B cell (primary cell): Measurements from ENCODE around the gene C1orf226. TPM values are rescaled to one million over a fixed set of nuclear protein-coding genes. Genes with fewer than 3 reads are reported as not detected.

Experiments
- ATAC-seq: fragments of 200-7000 bp; cut with Tn5 transposase; one replicate; pipeline ENCODE4 v1.10.0; 2021; ENCODE audit warnings: low read depth, mild to moderate bottlenecking, moderate number of reproducible peaks, moderate library complexity
- CTCF ChIA-PET: fragments of 350-600 bp; sonication (Branson Sonifier 250); formaldehyde crosslinking; loops from one replicate; lab custom pipeline; 2021; ENCODE audit warnings: antibody characterized with exemption, inconsistent platforms; lab: Charles Lee
- POLR2A ChIA-PET: fragments of 350-600 bp; sonication (Branson Sonifier 250); formaldehyde crosslinking; loops from one replicate; lab custom pipeline; 2021; ENCODE audit warnings: antibody characterized with exemption; lab: Charles Lee
- DNase-seq: peaks from one replicate; pipeline ENCODE4 v3.0.0; 2013
- H2AFZ ChIP-seq: 2 replicates; pipeline ENCODE4 v1.6.1; 2012; ENCODE audit warnings: mild to moderate bottlenecking, low read depth, low read length; ENCODE audit not compliant: insufficient read depth, poor library complexity, severe bottlenecking
- H3K27ac ChIP-seq, 2 donors: 1 replicate in 1 of 2; 2 replicates in 1 of 2; pipeline ENCODE4 v1.5.1; 2012 to 2013; ENCODE audit warnings: low read length in 2 of 2, mild to moderate bottlenecking in 2 of 2, moderate library complexity in 1 of 2
- H3K27me3 ChIP-seq, 4 experiments: fragments of 200-600 bp in 1 of 4; sonication (generic) in 1 of 4; replicated peaks in 1 of 4; 1 replicate in 2 of 4; 2 replicates in 2 of 4; pipeline versions ENCODE4 v1.6.1 to v1.7.0; 2013 to 2016; ENCODE audit warnings: low read length in 3 of 4, mild to moderate bottlenecking in 2 of 4, mixed read lengths in 1 of 4, moderate library complexity in 1 of 4; ENCODE audit not compliant: insufficient read depth in 4 of 4, control insufficient read depth in 3 of 4; ENCODE audit errors: control extremely low read depth in 1 of 4
- H3K36me3 ChIP-seq, 2 experiments: replicated peaks in 1 of 2; 1 replicate in 1 of 2; 2 replicates in 1 of 2; pipeline versions ENCODE4 v1.6.1 to v1.7.1; 2013; ENCODE audit warnings: low read length in 1 of 2; ENCODE audit not compliant: insufficient read depth in 2 of 2, control insufficient read depth in 1 of 2; ENCODE audit errors: control extremely low read depth in 1 of 2, extremely low read depth in 1 of 2
- H3K4me1 ChIP-seq, 2 donors: fragments of 200-600 bp in 1 of 2; sonication (generic) in 1 of 2; 1 replicate in 1 of 2; 2 replicates in 1 of 2; pipeline versions ENCODE4 v1.5.1 to v1.6.1; 2013 to 2017; ENCODE audit warnings: low read length in 2 of 2; ENCODE audit not compliant: control insufficient read depth in 2 of 2, insufficient read depth in 2 of 2
- H3K4me2 ChIP-seq: replicated peaks from 2 replicates; pipeline ENCODE3; 2012; ENCODE audit warnings: mild to moderate bottlenecking, low read depth, low read length; ENCODE audit not compliant: poor library complexity, severe bottlenecking
- H3K4me3 ChIP-seq, 5 experiments: fragments of 200-600 bp in 1 of 5; sonication (generic) in 1 of 5; 1 replicate in 3 of 5; 2 replicates in 2 of 5; pipeline versions ENCODE4 v1.5.1 to v1.7.0; 2011 to 2016; ENCODE audit warnings: low read length in 4 of 5, mild to moderate bottlenecking in 4 of 5, low read depth in 2 of 5, control low read depth in 1 of 5, moderate library complexity in 1 of 5; ENCODE audit not compliant: insufficient read depth in 1 of 5; ENCODE audit errors: control extremely low read depth in 1 of 5, extremely low read depth in 1 of 5
- H3K79me2 ChIP-seq: fragments of 200-600 bp; sonication (generic); one replicate; pipeline ENCODE4 v1.6.0; 2016; ENCODE audit warnings: low read length; ENCODE audit not compliant: control insufficient read depth, insufficient read depth
- H3K9ac ChIP-seq: fragments of 200-600 bp; sonication (generic); 2 replicates; pipeline ENCODE4 v1.6.1; 2017; ENCODE audit warnings: mild to moderate bottlenecking, low read length, moderate library complexity
- H3K9me3 ChIP-seq, 3 donors: one replicate each; pipeline versions ENCODE4 v1.6.1 to v1.7.1; 2013; ENCODE audit warnings: low read length in 2 of 3; ENCODE audit not compliant: control insufficient read depth in 2 of 3, insufficient read depth in 1 of 3; ENCODE audit errors: control extremely low read depth in 1 of 3
- H4K20me1 ChIP-seq: 2 replicates; pipeline ENCODE4 v1.6.0; 2012; ENCODE audit warnings: mild to moderate bottlenecking, low read length; ENCODE audit not compliant: insufficient read depth, control insufficient read depth, poor library complexity, severe bottlenecking
- H3K27ac Mint-ChIP-seq: one replicate; pipeline ENCODE4 v1.8.0; 2021; ENCODE audit warnings: mixed read lengths
- H3K27me3 Mint-ChIP-seq: one replicate; pipeline ENCODE4 v1.8.0; 2021; ENCODE audit warnings: mixed read lengths
- H3K4me1 Mint-ChIP-seq: one replicate; pipeline ENCODE4 v1.8.0; 2021; ENCODE audit warnings: mixed read lengths
- H3K4me3 Mint-ChIP-seq: one replicate; pipeline ENCODE4 v1.8.0; 2021; ENCODE audit warnings: mixed read lengths
- H3K9me3 Mint-ChIP-seq: one replicate; pipeline ENCODE4 v1.8.0; 2022; ENCODE audit warnings: mixed read lengths; ENCODE audit not compliant: insufficient read depth
- EZH2 ChIP-seq: IDR thresholded peaks from 2 replicates; pipeline ENCODE4 v1.6.1; 2012; ENCODE audit warnings: borderline replicate concordance, low read depth, mild to moderate bottlenecking, moderate library complexity, low read length; ENCODE audit not compliant: insufficient read depth, poor library complexity, severe bottlenecking
- WGBS: methylation state at CpG from one replicate; pipeline ENCODE4 v1.1.5; 2013; ENCODE audit warnings: missing lambda C conversion rate; ENCODE audit not compliant: insufficient coverage; 5-methylcytosine and 5-hydroxymethylcytosine counted together
- intact Hi-C: fragments of 100-400 bp; cut with micrococcal nuclease; formaldehyde crosslinking; loops from one replicate; pipeline ENCODE4 v1.10.0; 2022
- polyA plus RNA-seq: library from polyadenylated mRNA; depleted of rRNA; stranded (reverse); fragments of >200 nt; gene quantifications from 2 replicates; pipeline ENCODE4 v1.2.3, GENCODE V29; 2012
- total RNA-seq, 2 donors: library from RNA; stranded (reverse); fragments of 120-200 nt in 1 of 2; gene quantifications; 1 replicate in 1 of 2; 2 replicates in 1 of 2; pipeline versions ENCODE4 v1.2.3 to v1.2.4, GENCODE V29; 2013 to 2022
- TF ChIP-seq, protein P1 (sequence below): fragments of 200-600 bp; IDR thresholded peaks from one replicate; pipeline ENCODE4 v1.8.0; 2022; ENCODE audit warnings: antibody characterized with exemption, mild to moderate bottlenecking

Gene C1orf226
- total and polyA plus RNA-seq, 2 donors (not counting 1 experiment from before 2014, with no cell fraction given), result 0.01 to 0.10 TPM

- 100% methylated on average over 1 of the region's 1 CpG for WGBS
- Histone ChIP-seq H3K27me3 (peaks cover 0 to 5% (median under 1%) of the 10 kb centered on the region in 4 experiments), H2AFZ (no peak overlapping the region), H4K20me1 (no peaks in the 10 kb centered on the region), H3K9ac (no peak overlapping the region), H3K36me3 (no peaks in the 10 kb centered on the region), H3K4me2 (no peak overlapping the region), H3K27ac (no peak overlapping the region), H3K4me1 (no peaks in the 10 kb centered on the region), H3K79me2 (no peaks in the 10 kb centered on the region), H3K4me3 (no peak overlapping the region), H3K9me3 (no peaks in the 10 kb centered on the region)
- POLR2A ChIA-PET, result no interaction called here
- DNase-seq, result no peak
- H3K27me3 Mint-ChIP-seq, result peaks cover 25% of the 10 kb centered on the region
- H3K4me3 Mint-ChIP-seq, result no peak overlapping the region
- intact Hi-C loops, result no loop called here
- TF ChIP-seq EZH2, result no peak
- TF ChIP-seq, protein P1, sequence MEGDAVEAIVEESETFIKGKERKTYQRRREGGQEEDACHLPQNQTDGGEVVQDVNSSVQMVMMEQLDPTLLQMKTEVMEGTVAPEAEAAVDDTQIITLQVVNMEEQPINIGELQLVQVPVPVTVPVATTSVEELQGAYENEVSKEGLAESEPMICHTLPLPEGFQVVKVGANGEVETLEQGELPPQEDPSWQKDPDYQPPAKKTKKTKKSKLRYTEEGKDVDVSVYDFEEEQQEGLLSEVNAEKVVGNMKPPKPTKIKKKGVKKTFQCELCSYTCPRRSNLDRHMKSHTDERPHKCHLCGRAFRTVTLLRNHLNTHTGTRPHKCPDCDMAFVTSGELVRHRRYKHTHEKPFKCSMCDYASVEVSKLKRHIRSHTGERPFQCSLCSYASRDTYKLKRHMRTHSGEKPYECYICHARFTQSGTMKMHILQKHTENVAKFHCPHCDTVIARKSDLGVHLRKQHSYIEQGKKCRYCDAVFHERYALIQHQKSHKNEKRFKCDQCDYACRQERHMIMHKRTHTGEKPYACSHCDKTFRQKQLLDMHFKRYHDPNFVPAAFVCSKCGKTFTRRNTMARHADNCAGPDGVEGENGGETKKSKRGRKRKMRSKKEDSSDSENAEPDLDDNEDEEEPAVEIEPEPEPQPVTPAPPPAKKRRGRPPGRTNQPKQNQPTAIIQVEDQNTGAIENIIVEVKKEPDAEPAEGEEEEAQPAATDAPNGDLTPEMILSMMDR, result no peak
- H3K27ac Mint-ChIP-seq, result no peak overlapping the region
- CTCF ChIA-PET, result no interaction called here
- no peaks in the 10 kb centered on the region for H3K9me3 Mint-ChIP-seq
- H3K4me1 Mint-ChIP-seq, result no peaks in the 10 kb centered on the region
- ATAC-seq, result no peak
Measured at GRCh38 chr1:162342452-162342983, 39.0 kb upstream of the C1orf226 start.

DNA sequence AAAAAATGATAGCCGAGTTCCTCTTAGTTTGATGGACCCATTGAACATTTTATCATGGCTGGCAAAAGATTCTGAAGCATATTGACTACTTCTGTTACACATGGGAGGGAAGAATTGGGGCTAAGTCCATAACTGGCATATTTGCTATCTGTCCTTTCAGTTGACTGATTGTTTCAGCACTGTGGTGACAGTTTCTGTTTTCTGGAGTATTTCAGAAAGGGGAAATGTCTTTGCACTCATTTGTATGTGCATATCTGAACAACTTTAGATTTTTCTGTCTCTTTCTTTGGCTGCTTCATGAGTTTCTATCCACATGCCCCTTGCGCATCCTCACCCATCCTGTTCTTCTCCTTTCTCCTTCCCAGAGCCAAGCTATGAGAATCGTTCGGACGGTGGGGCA, 38.1 kb upstream of the C1orf226 start:
- Histone ChIP-seq H3K9me3 (no peaks in the 10 kb centered on the region), H3K4me3 (no peak overlapping the region), H3K4me1 (no peaks in the 10 kb centered on the region), H4K20me1 (no peaks in the 10 kb centered on the region), H3K27me3 (peaks cover 0 to 4% (median 0%) of the 10 kb centered on the region in 4 experiments), H3K79me2 (no peaks in the 10 kb centered on the region), H3K4me2 (no peak overlapping the region), H2AFZ (no peak overlapping the region), H3K9ac (no peak overlapping the region), H3K36me3 (no peaks in the 10 kb centered on the region), H3K27ac (no peak overlapping the region)
- peaks cover 29% of the 10 kb centered on the region for H3K27me3 Mint-ChIP-seq
- TF ChIP-seq, protein P1, result no peak
- no peak for TF ChIP-seq EZH2
- no peak for DNase-seq
- intact Hi-C loops, result no loop called here
- CTCF ChIA-PET, result no interaction called here
- no peak overlapping the region for H3K27ac Mint-ChIP-seq
- no peak overlapping the region for H3K4me3 Mint-ChIP-seq
- POLR2A ChIA-PET, result no interaction called here
- H3K9me3 Mint-ChIP-seq, result no peaks in the 10 kb centered on the region
- no peaks in the 10 kb centered on the region for H3K4me1 Mint-ChIP-seq
- WGBS, result 84% methylated on average over 5 of the region's 5 CpGs
- ATAC-seq, result no peak
